ENCODE data around the gene PSMG4.

GRCh38 chr6:3294396-3294795, 35.6 kb downstream of the PSMG4 start:
- TF ChIP-seq POLR2A (IDR thresholded peaks at IDR 0.05; ENCODE audit: low read length) = no peak
- no peak for TF ChIP-seq GATA1 (IDR thresholded peaks at IDR 0.05; ENCODE audit: low read depth, low read length)

Measured in erythroblast (primary cell).